ENCODE results near the gene HEXIM2.

HEXIM2 gene

GRCh38 chr17:45128331-45128730 lies 33.3 kb upstream of the HEXIM2 start:
- no peak for DNase-seq

- DNase-seq = no peak
Measured at GRCh38 chr17:45128989-45129388, 32.7 kb upstream of the HEXIM2 start.

GRCh38 chr17:45129426-45129939 lies 32.2 kb upstream of the HEXIM2 start:
- DNase-seq = peak; percentile 32

- DNase-seq = no peak
Measured at GRCh38 chr17:45129940-45130680, 31.6 kb upstream of the HEXIM2 start.

- DNase-seq = no peak
Measured at GRCh38 chr17:45130681-45131615, 30.7 kb upstream of the HEXIM2 start.

GRCh38 chr17:45131616-45132319 lies 29.9 kb upstream of the HEXIM2 start:
- no peak for DNase-seq

GRCh38 chr17:45132320-45132571 lies 29.4 kb upstream of the HEXIM2 start, which contains the start of gene PLCD3:
TSS of gene PLCD3 (minus strand) at chr17:45132515. CDS start at chr17:45132410, 105 bp downstream.
- peak; percentile 69 for DNase-seq

DNA sequence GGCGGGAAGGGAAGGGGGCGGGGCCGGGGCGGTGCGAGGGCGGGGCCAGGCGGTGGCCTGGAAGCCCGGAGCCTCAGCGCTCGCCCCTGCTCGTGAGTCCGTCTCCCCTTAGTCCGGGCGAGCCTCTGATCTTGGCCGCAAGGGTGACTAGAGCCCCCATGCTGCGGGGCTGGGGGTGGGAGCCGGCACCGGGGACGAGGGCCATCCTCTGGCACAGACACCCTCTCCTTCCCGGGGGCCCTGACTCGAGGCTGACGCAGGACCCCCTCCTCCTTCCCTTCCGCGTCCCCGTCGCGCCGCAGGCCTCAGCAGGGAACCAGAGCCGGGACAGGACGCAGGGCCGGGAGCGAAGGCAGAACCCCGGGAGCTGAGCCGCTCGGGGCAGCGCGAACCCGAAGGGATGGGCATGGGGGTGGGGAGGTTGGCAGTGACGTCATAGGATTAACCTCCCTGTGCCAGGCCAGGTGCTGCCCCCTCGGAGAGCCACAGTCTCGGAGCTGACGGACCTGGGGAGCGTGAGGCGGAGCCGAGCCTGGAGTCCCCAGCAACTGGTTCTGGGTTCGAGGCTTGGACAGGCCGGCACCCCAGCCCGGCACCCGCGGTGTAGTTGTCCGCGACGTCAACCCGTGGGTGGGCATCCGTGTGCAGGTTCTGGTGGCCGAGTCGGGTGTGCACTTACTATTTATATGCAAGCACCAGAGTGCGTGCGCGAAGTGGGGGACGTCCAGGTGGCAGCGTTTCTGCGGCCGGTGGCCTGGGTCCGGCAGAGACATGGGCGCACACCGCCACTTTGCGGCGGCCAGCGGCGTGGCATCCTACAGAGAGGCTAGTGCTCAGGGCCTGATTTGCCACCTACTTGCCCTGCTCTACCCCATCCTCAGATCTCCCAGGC lies 28.9 kb upstream of the HEXIM2 start:
- DNase-seq = peak; percentile 69

DNA sequence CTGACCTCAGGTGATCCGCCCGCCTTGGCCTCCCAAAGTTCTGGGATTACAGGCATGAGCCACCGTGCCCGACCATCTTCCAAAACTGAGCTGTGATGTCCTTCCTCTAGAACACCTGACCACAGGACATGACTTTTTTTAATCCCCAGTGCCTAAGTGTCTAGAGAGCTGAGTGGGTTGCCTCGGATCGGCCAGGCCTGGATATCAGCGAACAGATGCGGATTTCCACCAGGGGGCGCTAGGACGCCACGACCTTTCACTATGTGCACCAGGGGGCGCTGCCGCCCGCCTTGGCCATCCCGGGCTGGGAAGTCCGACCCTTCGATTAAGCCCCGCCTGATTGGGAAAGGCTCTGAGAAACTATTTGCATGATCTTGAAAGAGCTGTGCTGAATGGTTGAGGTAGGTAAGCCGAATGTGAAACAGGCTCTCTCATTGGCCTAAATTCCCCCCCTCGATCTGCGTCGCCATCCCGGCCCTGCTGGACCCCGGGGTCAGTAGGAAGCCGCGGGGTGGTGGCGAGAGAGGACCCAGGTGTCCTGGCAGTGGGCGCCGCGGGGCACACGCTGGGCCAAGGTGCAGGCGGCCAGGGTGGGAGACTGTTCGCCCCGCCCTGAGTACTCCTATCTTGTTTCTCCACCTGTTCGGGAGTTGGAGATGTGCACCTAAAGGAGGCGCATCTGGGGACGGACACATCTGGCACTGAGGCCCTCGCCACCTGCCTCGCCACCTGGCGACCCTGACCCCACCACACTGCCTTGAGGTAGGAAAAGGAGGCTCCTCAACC lies 26.3 kb upstream of the HEXIM2 start, which contains the start of gene ACBD4:
ACBD4 (plus strand) TSS at position 496 of the 786 bp plus-strand sequence. CDS start 458 bp downstream, outside the sequence.
- DNase-seq = peak; percentile 96

DNA sequence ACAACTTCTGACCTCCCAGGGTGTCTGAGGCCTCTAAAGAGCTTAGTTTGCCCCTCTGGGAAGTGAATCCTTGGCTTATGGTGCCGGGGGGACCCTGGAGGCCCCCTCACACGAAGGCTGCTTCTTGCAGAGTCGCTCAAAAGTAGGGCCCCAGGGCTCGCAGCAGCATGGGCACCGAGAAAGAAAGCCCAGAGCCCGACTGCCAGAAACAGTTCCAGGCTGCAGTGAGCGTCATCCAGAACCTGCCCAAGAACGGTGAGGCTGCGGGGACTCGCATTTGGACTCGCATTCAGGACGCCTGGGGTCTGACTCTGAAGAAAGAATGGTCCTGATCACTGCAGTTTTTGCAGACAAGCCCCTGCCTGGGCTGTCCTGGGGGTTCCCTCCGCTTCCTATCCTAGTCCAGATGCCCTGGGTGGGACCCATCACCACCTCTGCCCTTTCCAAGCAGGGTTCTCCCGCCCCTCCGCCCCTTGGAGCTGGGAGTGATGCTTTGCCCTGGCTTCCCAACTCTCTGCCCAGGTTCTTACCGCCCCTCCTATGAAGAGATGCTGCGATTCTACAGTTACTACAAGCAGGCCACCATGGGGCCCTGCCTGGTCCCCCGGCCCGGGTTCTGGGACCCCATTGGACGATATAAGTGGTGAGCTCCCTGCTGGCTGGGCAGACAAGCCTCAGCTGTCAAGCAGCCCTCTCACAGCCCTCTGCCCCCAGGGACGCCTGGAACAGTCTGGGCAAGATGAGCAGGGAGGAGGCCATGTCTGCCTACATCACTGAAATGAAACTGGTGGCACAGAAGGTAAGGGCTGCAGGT lies 25.5 kb upstream of the HEXIM2 start:
- DNase-seq = no peak

DNA sequence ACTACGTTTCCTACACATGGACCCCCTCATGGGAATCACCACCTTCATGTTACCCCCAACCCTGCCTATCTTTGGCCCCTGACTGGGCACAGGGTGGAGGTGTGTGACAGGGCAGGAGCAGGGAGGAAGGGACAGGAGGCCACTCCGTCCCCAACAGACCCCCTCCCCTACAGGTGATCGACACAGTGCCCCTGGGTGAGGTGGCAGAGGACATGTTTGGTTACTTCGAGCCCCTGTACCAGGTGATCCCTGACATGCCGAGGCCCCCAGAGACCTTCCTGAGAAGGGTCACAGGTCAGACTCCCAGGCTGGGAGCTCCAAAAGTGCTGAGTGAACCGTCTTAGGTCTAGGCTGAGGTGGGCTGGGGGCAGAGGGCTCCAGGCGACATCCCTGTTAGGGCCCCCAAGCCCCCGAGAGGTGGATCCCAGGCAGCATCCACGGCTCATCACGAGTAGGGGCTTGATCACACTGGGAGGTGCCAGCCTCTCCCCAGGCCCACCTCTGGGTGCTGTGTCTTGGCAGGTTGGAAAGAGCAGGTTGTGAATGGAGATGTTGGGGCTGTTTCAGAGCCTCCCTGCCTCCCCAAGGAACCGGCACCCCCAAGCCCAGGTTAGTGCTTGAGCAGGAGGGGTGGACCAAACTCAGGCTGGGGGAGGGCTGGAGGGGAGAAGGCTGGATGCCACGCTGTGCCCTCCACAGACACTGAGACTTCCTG lies 24.7 kb upstream of the HEXIM2 start:
- no peak for DNase-seq

GRCh38 chr17:45137561-45138305 lies 23.9 kb upstream of the HEXIM2 start:
- no peak for DNase-seq

DNA sequence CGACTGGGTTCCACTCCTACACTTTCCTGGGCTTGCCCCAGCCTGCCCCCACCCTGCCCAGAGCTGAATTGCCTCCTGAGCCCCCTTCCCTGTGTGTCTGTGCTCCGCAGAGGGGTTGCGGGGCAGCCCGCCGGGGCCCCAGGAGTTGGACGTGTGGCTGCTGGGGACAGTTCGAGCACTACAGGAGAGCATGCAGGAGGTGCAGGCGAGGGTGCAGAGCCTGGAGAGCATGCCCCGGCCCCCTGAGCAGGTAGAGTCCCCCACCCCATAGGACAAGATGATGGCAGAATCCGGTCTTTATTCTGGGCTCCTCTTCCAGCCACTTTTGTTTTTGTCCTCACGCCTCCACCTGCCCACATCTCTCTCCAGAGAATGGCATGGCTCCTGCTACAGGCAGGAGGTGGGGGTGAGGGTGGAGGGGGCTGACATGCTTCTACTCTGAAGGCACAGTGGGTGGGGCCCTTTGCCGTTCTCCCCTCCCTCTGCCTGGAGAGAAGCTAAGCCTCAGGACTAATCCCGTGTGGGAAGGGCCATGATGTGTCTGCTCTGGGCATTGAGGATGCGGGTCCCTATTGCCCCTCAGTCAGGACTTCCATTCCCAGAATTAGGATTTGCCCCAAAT lies 22.7 kb upstream of the HEXIM2 start:
- DNase-seq = no peak

GRCh38 chr17:45139533-45139920 lies 22.1 kb upstream of the HEXIM2 start:
- no peak for DNase-seq

- no peak for DNase-seq
Measured at GRCh38 chr17:45143094-45143670, 18.5 kb upstream of the HEXIM2 start.

DNA sequence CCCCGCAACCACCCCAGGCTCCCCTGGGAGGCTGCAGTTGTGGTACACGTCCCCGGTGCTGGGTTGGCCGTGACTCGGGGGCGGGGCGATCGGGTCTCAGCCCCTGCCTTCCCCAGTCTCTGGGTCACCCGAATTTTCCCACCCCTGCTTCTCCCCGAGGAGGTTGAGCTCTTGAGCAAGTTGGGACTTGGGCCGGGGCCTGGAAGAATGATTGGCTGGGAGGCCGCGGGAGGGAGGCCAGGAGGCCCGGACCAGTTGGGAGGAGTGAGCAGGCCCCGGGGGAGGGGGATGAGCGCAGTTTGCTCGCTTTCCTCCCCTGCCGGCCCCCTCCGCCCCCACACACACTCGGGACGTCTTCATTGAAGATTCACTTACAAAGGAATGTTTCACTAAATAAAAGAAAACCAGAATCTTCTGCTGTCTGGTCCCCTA lies 17.9 kb upstream of the HEXIM2 start:
- DNase-seq = no peak

- DNase-seq = no peak
Measured at GRCh38 chr17:45144199-45145034, 17.3 kb upstream of the HEXIM2 start.

All from kidney glomerular epithelial cell (primary cell).